VCaP (cell line): ENCODE data around the gene CAMTA1.
A peak's percentile ranks its signal among the peaks of the same experiment; 100 is the strongest.
"Not testable (repeated sequence)": the region's sequence is repeated elsewhere in the genome, so short reads cannot be mapped to it uniquely, and the experiment has no call there.

Experiments used
- H3K27ac ChIP-seq: fragments of 450-650 bp; 2 replicates; pipeline ENCODE4 v1.5.1; 2017
- CTCF ChIP-seq: fragments of 450-650 bp; conservative IDR thresholded peaks from 2 replicates; pipeline ENCODE4 v1.5.1; 2017; ENCODE audit warnings: mild to moderate bottlenecking, moderate library complexity

The CAMTA1 gene

GRCh38 chr1:7378346-7379130 is 593.3 kb downstream of the CAMTA1 start:
- no peak for TF ChIP-seq CTCF
- peak overlapping the region; percentile 77 for H3K27ac ChIP-seq

GRCh38 chr1:7379441-7379971 is 594.3 kb downstream of the CAMTA1 start:
- peak overlapping the region; percentile 77 for H3K27ac ChIP-seq
- TF ChIP-seq CTCF: no peak

GRCh38 chr1:7380068-7380467 is 594.8 kb downstream of the CAMTA1 start:
- H3K27ac ChIP-seq: peak overlapping the region; percentile 77

GRCh38 chr1:7380712-7381111 is 595.5 kb downstream of the CAMTA1 start:
- no peak for TF ChIP-seq CTCF
- peak overlapping the region; percentile 77; the same call in 1 of the 2 replicates for H3K27ac ChIP-seq

GRCh38 chr1:7381729-7382128 is 596.5 kb downstream of the CAMTA1 start:
- H3K27ac ChIP-seq: not testable (repeated sequence)

GRCh38 chr1:7382971-7383370 is 597.7 kb downstream of the CAMTA1 start:
- TF ChIP-seq CTCF: no peak
- no peak overlapping the region for H3K27ac ChIP-seq

GRCh38 chr1:7383671-7384520 is 598.6 kb downstream of the CAMTA1 start:
- no peak overlapping the region for H3K27ac ChIP-seq
- TF ChIP-seq CTCF: no peak

GRCh38 chr1:7384679-7385078 is 599.4 kb downstream of the CAMTA1 start:
- H3K27ac ChIP-seq: no peak overlapping the region
- TF ChIP-seq CTCF: no peak
